Measurements from ENCODE around the gene HSD17B12.
"Not testable (repeated sequence)": the region's sequence is repeated elsewhere in the genome, so short reads cannot be mapped to it uniquely, and the experiment has no call there.

The HSD17B12 gene

DNA sequence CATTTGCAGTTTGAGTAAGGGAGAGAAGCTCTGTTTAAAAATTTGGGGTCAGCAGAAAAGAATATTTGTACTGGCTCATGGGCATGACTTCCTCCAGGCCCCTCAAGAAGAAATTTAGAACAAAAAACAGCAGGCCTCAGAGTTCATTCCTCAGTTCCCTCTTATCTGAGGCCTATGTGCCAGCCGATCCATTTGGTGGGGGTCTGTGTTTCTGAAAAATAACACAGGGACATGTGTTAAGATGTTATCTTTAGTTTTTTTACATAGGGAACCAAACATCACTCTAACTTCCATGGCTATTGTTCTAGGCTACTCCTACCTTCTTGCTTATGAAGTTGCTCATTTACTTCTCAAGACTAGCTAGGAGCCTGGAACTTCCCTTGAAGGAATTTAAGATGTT is 16.2 kb upstream of the HSD17B12 start (continued):
- TF ChIP-seq BACH2 (CRISPR knock-in tag; IDR thresholded peaks at IDR 0.05; ENCODE audit: borderline replicate concordance), result no peak
- TF ChIP-seq ARNTL (CRISPR knock-in tag; IDR thresholded peaks at IDR 0.05; ENCODE audit: borderline replicate concordance, low read depth), result no peak
- TF ChIP-seq ISL1 (CRISPR knock-in tag; IDR thresholded peaks at IDR 0.05), result no peak
- no peak for TF ChIP-seq GLIS3 (CRISPR knock-in tag; IDR thresholded peaks at IDR 0.05)
- no peak for TF ChIP-seq TOX (CRISPR knock-in tag; IDR thresholded peaks at IDR 0.05; ENCODE audit: borderline replicate concordance)

DNA sequence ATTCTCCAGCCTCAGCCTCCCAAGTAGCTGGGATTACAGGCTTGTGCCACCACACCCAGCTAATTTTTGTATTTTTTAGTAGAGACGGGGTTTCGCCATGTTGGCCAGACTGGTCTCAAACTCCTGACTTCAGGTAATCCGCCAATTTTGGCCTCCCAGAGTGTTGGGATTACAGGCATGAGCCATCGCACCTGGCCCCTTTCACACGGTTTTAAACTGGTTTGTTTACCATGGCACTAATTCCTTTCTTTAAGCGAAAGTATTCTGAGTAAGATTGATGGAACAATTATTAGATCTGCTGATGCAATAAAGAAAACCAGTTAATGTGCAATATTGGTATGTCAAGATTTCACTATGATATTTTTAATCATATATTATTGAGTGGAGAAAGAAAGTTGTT is 9.3 kb upstream of the HSD17B12 start:
- ATAC-seq, result not testable (repeated sequence)

- no peak for ATAC-seq
- TF ChIP-seq ZNF70 (CRISPR knock-in tag; IDR thresholded peaks at IDR 0.05) (no peak), ZC3H10 (CRISPR knock-in tag; IDR thresholded peaks at IDR 0.05) (no peak), ZFP3 (CRISPR knock-in tag; IDR thresholded peaks at IDR 0.05) (no peak), OSR1 (CRISPR knock-in tag; IDR thresholded peaks at IDR 0.05) (no peak), GLIS3 (CRISPR knock-in tag; IDR thresholded peaks at IDR 0.05) (no peak), ZNF565 (CRISPR knock-in tag; conservative IDR thresholded peaks at IDR 0.05; ENCODE audit: low read depth) (no peak), TCF4 (CRISPR knock-in tag; IDR thresholded peaks at IDR 0.05; ENCODE audit: borderline replicate concordance) (no peak), ARNTL (CRISPR knock-in tag; IDR thresholded peaks at IDR 0.05; ENCODE audit: borderline replicate concordance, low read depth) (no peak)
- TF ChIP-seq, protein P1, sequence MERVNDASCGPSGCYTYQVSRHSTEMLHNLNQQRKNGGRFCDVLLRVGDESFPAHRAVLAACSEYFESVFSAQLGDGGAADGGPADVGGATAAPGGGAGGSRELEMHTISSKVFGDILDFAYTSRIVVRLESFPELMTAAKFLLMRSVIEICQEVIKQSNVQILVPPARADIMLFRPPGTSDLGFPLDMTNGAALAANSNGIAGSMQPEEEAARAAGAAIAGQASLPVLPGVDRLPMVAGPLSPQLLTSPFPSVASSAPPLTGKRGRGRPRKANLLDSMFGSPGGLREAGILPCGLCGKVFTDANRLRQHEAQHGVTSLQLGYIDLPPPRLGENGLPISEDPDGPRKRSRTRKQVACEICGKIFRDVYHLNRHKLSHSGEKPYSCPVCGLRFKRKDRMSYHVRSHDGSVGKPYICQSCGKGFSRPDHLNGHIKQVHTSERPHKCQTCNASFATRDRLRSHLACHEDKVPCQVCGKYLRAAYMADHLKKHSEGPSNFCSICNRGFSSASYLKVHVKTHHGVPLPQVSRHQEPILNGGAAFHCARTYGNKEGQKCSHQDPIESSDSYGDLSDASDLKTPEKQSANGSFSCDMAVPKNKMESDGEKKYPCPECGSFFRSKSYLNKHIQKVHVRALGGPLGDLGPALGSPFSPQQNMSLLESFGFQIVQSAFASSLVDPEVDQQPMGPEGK (CRISPR knock-in tag; IDR thresholded peaks at IDR 0.05; ENCODE audit: borderline replicate concordance), result no peak
- TF ChIP-seq, protein P2, sequence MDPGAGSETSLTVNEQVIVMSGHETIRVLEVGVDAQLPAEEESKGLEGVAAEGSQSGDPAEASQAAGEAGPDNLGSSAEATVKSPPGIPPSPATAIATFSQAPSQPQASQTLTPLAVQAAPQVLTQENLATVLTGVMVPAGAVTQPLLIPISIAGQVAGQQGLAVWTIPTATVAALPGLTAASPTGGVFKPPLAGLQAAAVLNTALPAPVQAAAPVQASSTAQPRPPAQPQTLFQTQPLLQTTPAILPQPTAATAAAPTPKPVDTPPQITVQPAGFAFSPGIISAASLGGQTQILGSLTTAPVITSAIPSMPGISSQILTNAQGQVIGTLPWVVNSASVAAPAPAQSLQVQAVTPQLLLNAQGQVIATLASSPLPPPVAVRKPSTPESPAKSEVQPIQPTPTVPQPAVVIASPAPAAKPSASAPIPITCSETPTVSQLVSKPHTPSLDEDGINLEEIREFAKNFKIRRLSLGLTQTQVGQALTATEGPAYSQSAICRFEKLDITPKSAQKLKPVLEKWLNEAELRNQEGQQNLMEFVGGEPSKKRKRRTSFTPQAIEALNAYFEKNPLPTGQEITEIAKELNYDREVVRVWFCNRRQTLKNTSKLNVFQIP (CRISPR knock-in tag; IDR thresholded peaks at IDR 0.05; ENCODE audit: borderline replicate concordance, low read depth), result no peak
Measured at GRCh38 chr11:43674560-43674959, 6.0 kb upstream of the HSD17B12 start.

GRCh38 chr11:43676933-43677332 is 3.6 kb upstream of the HSD17B12 start:
- TF ChIP-seq ISL1 (CRISPR knock-in tag; IDR thresholded peaks at IDR 0.05), result no peak
- no peak for TF ChIP-seq TSHZ2 (CRISPR knock-in tag; IDR thresholded peaks at IDR 0.05)
- no peak for TF ChIP-seq ZNF70 (CRISPR knock-in tag; IDR thresholded peaks at IDR 0.05)
- no peak for TF ChIP-seq CREB5 (CRISPR knock-in tag; IDR thresholded peaks at IDR 0.05; ENCODE audit: low read depth)
- TF ChIP-seq, protein P1 (CRISPR knock-in tag; IDR thresholded peaks at IDR 0.05; ENCODE audit: borderline replicate concordance), result no peak
- TF ChIP-seq ZNF8 (CRISPR knock-in tag; IDR thresholded peaks at IDR 0.05), result no peak
- no peak for TF ChIP-seq ZNF565 (CRISPR knock-in tag; conservative IDR thresholded peaks at IDR 0.05; ENCODE audit: low read depth)
- TF ChIP-seq BACH2 (CRISPR knock-in tag; IDR thresholded peaks at IDR 0.05; ENCODE audit: borderline replicate concordance), result no peak
- no peak for TF ChIP-seq ZFP30 (CRISPR knock-in tag; IDR thresholded peaks at IDR 0.05)
- TF ChIP-seq SNAI2 (CRISPR knock-in tag; IDR thresholded peaks at IDR 0.05), result no peak
- TF ChIP-seq RARB (CRISPR knock-in tag; IDR thresholded peaks at IDR 0.05), result no peak
- TF ChIP-seq ARNTL (CRISPR knock-in tag; IDR thresholded peaks at IDR 0.05; ENCODE audit: borderline replicate concordance, low read depth), result no peak
- TF ChIP-seq TCF4 (CRISPR knock-in tag; IDR thresholded peaks at IDR 0.05; ENCODE audit: borderline replicate concordance), result no peak
- TF ChIP-seq TOX (CRISPR knock-in tag; IDR thresholded peaks at IDR 0.05; ENCODE audit: borderline replicate concordance), result no peak
- TF ChIP-seq CSDC2 (CRISPR knock-in tag; IDR thresholded peaks at IDR 0.05), result no peak
- no peak for TF ChIP-seq CSRNP3 (CRISPR knock-in tag; IDR thresholded peaks at IDR 0.05)
- no peak for TF ChIP-seq ZC3H10 (CRISPR knock-in tag; IDR thresholded peaks at IDR 0.05)
- no peak for TF ChIP-seq PPARA (CRISPR knock-in tag; IDR thresholded peaks at IDR 0.05; ENCODE audit: borderline replicate concordance)
- TF ChIP-seq, protein P2 (CRISPR knock-in tag; IDR thresholded peaks at IDR 0.05; ENCODE audit: borderline replicate concordance, low read depth), result no peak
- ATAC-seq, result no peak
